OCI-LY1 (cell line): ENCODE measurements around the gene SLC2A13.

Experiments used
- H2AFZ ChIP-seq: fragments of 200-600 bp; sonication (generic), shearing (Covaris generic); 2 replicates; pipeline ENCODE4 v1.6.0; 2014; ENCODE audit warnings: antibody characterized with exemption, mild to moderate bottlenecking, low read length
- H3F3A ChIP-seq: fragments of 200-600 bp; sonication (generic), shearing (Covaris generic); 2 replicates; pipeline ENCODE4 v1.6.0; 2014; ENCODE audit warnings: mild to moderate bottlenecking, antibody characterized with exemption, low read length, moderate library complexity; ENCODE audit not compliant: insufficient read depth
- H3K27ac ChIP-seq: fragments of 200-600 bp; sonication (generic); 2 replicates; pipeline ENCODE4 v1.5.1; 2014; ENCODE audit warnings: low read length, mixed run types, mild to moderate bottlenecking, low read depth; ENCODE audit not compliant: poor library complexity, severe bottlenecking
- H3K27me3 ChIP-seq: fragments of 200-600 bp; sonication (generic); 2 replicates; pipeline ENCODE4 v1.6.0; 2014; ENCODE audit warnings: antibody characterized with exemption, mild to moderate bottlenecking, low read length, moderate library complexity; ENCODE audit not compliant: insufficient read depth
- H3K36me3 ChIP-seq: fragments of 200-600 bp; sonication (generic); 2 replicates; pipeline ENCODE4 v1.6.1; 2014; ENCODE audit warnings: mild to moderate bottlenecking, antibody characterized with exemption, low read length, moderate library complexity, mixed read lengths; ENCODE audit not compliant: insufficient read depth
- H3K4me1 ChIP-seq: fragments of 200-600 bp; sonication (generic); 2 replicates; pipeline ENCODE4 v1.5.1; 2014; ENCODE audit warnings: mild to moderate bottlenecking, low read length, moderate library complexity; ENCODE audit not compliant: insufficient read depth, severe bottlenecking
- H3K4me2 ChIP-seq: fragments of 200-600 bp; sonication (generic), shearing (Covaris generic); 2 replicates; pipeline ENCODE4 v1.6.1; 2014; ENCODE audit warnings: low read length
- H3K4me3 ChIP-seq: fragments of 200-600 bp; sonication (generic); 2 replicates; pipeline ENCODE4 v1.5.1; 2014; ENCODE audit warnings: low read length, low read depth, mild to moderate bottlenecking, mixed read lengths; ENCODE audit not compliant: poor library complexity, severe bottlenecking
- H3K79me2 ChIP-seq: fragments of 200-600 bp; shearing (Covaris generic); 2 replicates; pipeline ENCODE4 v1.6.1; 2016; ENCODE audit warnings: mixed run types, low read length, mixed read lengths; ENCODE audit not compliant: insufficient read depth
- H3K9ac ChIP-seq: fragments of 200-600 bp; sonication (generic), shearing (Covaris generic); 2 replicates; pipeline ENCODE4 v1.6.1; 2014; ENCODE audit warnings: mild to moderate bottlenecking, low read length, mixed read lengths
- H3K9me2 ChIP-seq: fragments of 200-600 bp; sonication (generic), shearing (Covaris generic); 2 replicates; pipeline ENCODE4 v1.6.1; 2014; ENCODE audit warnings: low read depth, mild to moderate bottlenecking, low read length, mixed read lengths
- H3K9me3 ChIP-seq: fragments of 200-600 bp; shearing (Covaris generic); 2 replicates; pipeline ENCODE4 v1.6.1; 2014; ENCODE audit warnings: low read length, mixed read lengths
- H4K20me1 ChIP-seq: fragments of 200-600 bp; sonication (generic), shearing (Covaris generic); 2 replicates; pipeline ENCODE4 v1.6.0; 2016; ENCODE audit warnings: mild to moderate bottlenecking, low read length; ENCODE audit not compliant: insufficient read depth
- EZH2 ChIP-seq: fragments of 200-600 bp; sonication (generic), shearing (Covaris generic); IDR thresholded peaks from 2 replicates; pipeline ENCODE4 v1.8.0; 2017; ENCODE audit warnings: borderline replicate concordance, mixed run types, mild to moderate bottlenecking, antibody characterized with exemption, low read length, moderate library complexity, mixed read lengths
- TF ChIP-seq, protein P1 (sequence below): fragments of 200-600 bp; sonication (generic), shearing (Covaris generic); IDR thresholded peaks from 2 replicates; pipeline ENCODE4 v1.5.1; 2017; ENCODE audit warnings: mild to moderate bottlenecking, antibody characterized with exemption, low read length, moderate library complexity, mixed read lengths

Gene SLC2A13

GRCh38 chr12:40012711-40013110 is 93.2 kb downstream of the SLC2A13 start:
- Histone ChIP-seq H3K36me3 (no peaks in the 10 kb centered on the region), H3K4me3 (no peak overlapping the region), H3K9me3 (no peaks in the 10 kb centered on the region), H3K9me2 (no peaks in the 10 kb centered on the region), H3K27ac (no peak overlapping the region), H4K20me1 (no peaks in the 10 kb centered on the region), H3K79me2 (no peaks in the 10 kb centered on the region), H3K4me1 (peaks cover 19% of the 10 kb centered on the region), H3K9ac (no peak overlapping the region), H2AFZ (no peak overlapping the region), H3K27me3 (no peaks in the 10 kb centered on the region), H3K4me2 (no peak overlapping the region), H3F3A (no peaks in the 10 kb centered on the region)
- TF ChIP-seq EZH2, result no peak
- TF ChIP-seq, protein P1, sequence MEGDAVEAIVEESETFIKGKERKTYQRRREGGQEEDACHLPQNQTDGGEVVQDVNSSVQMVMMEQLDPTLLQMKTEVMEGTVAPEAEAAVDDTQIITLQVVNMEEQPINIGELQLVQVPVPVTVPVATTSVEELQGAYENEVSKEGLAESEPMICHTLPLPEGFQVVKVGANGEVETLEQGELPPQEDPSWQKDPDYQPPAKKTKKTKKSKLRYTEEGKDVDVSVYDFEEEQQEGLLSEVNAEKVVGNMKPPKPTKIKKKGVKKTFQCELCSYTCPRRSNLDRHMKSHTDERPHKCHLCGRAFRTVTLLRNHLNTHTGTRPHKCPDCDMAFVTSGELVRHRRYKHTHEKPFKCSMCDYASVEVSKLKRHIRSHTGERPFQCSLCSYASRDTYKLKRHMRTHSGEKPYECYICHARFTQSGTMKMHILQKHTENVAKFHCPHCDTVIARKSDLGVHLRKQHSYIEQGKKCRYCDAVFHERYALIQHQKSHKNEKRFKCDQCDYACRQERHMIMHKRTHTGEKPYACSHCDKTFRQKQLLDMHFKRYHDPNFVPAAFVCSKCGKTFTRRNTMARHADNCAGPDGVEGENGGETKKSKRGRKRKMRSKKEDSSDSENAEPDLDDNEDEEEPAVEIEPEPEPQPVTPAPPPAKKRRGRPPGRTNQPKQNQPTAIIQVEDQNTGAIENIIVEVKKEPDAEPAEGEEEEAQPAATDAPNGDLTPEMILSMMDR, result no peak

- Histone ChIP-seq H3K9me2 (no peaks in the 10 kb centered on the region), H3K9ac (peak overlapping the region; percentile 21; the same call in 1 of the 2 replicates), H3K79me2 (no peaks in the 10 kb centered on the region), H2AFZ (no peak overlapping the region), H3K27ac (peak overlapping the region; percentile 20), H3K4me2 (peak overlapping the region; percentile 57), H3K9me3 (no peaks in the 10 kb centered on the region), H4K20me1 (no peaks in the 10 kb centered on the region), H3K27me3 (no peaks in the 10 kb centered on the region), H3K36me3 (no peaks in the 10 kb centered on the region), H3K4me3 (peak overlapping the region; percentile 30), H3F3A (no peaks in the 10 kb centered on the region), H3K4me1 (peaks cover 19% of the 10 kb centered on the region)
- TF ChIP-seq EZH2, result no peak
- TF ChIP-seq, protein P1, result no peak
These were observed 94.1 kb downstream of the SLC2A13 start for GRCh38 chr12:40011775-40012129.

GRCh38 chr12:40010899-40011774 is 94.7 kb downstream of the SLC2A13 start:
- TF ChIP-seq, protein P1, result peak; percentile 97
- TF ChIP-seq EZH2, result no peak
- Histone ChIP-seq H3K4me3 (peak overlapping the region; percentile 30), H3K36me3 (no peaks in the 10 kb centered on the region), H3K79me2 (no peaks in the 10 kb centered on the region), H3K4me2 (peak overlapping the region; percentile 57), H3K9ac (peak overlapping the region; percentile 21; the same call in 1 of the 2 replicates), H4K20me1 (no peaks in the 10 kb centered on the region), H2AFZ (no peak overlapping the region), H3F3A (no peaks in the 10 kb centered on the region), H3K27me3 (no peaks in the 10 kb centered on the region), H3K9me2 (no peaks in the 10 kb centered on the region), H3K9me3 (no peaks in the 10 kb centered on the region), H3K27ac (peak overlapping the region; percentile 64), H3K4me1 (peaks cover 19% of the 10 kb centered on the region)
